Upper lobe of left lung (tissue), 6 donors: ENCODE data around the gene BET1L. TPM values are rescaled to one million over a fixed set of nuclear protein-coding genes. Genes with fewer than 3 reads are reported as not detected.

Source experiments
- ATAC-seq, 2 donors: fragments of 200-7000 bp; cut with Tn5 transposase; one replicate each; pipeline ENCODE4 v1.9.1; 2022; ENCODE audit warnings: mild to moderate bottlenecking in 2 of 2, moderate library complexity in 2 of 2; ENCODE audit not compliant: low FRiP score in 2 of 2
- DNase-seq, 2 donors: peaks; one replicate each; pipeline ENCODE4 v3.0.0-alpha.2; 2019 to 2020
- H3K27ac ChIP-seq, 4 donors: fragments of 200-600 bp; sonication (generic); one replicate each; pipeline ENCODE4 v1.5.1; 2016 to 2019
- H3K27me3 ChIP-seq, 4 donors: fragments of 200-600 bp; sonication (generic); one replicate each; pipeline ENCODE4 v1.5.1; 2017 to 2019
- H3K36me3 ChIP-seq, 4 donors: fragments of 200-600 bp; sonication (generic); one replicate each; pipeline ENCODE4 v1.5.1; 2016 to 2019
- H3K4me1 ChIP-seq, 4 donors: fragments of 200-600 bp; sonication (generic); one replicate each; pipeline ENCODE4 v1.5.1; 2018 to 2019
- H3K4me3 ChIP-seq, 4 donors: fragments of 200-600 bp; sonication (generic); one replicate each; pipeline ENCODE4 v1.5.1; 2017 to 2019; ENCODE audit warnings: mild to moderate bottlenecking in 2 of 4, moderate library complexity in 1 of 4
- H3K9me3 ChIP-seq, 4 donors: fragments of 200-600 bp; sonication (generic); one replicate each; pipeline ENCODE4 v1.5.1; 2018 to 2019
- EP300 ChIP-seq, 4 donors: sonication (generic); formaldehyde crosslinking; IDR thresholded peaks; one replicate each; pipeline ENCODE4 v1.5.1; 2017; ENCODE audit warnings: antibody characterized with exemption in 4 of 4, control low read depth in 2 of 4
- POLR2A ChIP-seq, 4 donors: fragments of 450-650 bp; IDR thresholded peaks; one replicate each; pipeline ENCODE4 v1.5.1; 2016 to 2017; ENCODE audit warnings: antibody characterized with exemption in 4 of 4, mild to moderate bottlenecking in 2 of 4
- POLR2AphosphoS5 ChIP-seq, 2 donors: sonication (generic); formaldehyde crosslinking; IDR thresholded peaks; one replicate each; pipeline ENCODE4 v1.5.1; 2017; ENCODE audit warnings: antibody characterized with exemption in 2 of 2
- WGBS, 2 donors: methylation state at CpG; one replicate each; pipeline ENCODE4 v1.1.5; 2017 to 2018; 5-methylcytosine and 5-hydroxymethylcytosine counted together
- total RNA-seq, 6 donors: library from RNA; depleted of rRNA in 4 of 6; stranded (reverse); fragments of >200 nt in 4 of 6; gene quantifications; one replicate each; pipeline versions ENCODE4 v1.1.0 to v1.2.1, GENCODE V29; 2016 to 2021
- TF ChIP-seq, protein P1 (sequence below), 6 experiments: fragments of 450-650 bp in 4 of 6; fragments of 200-600 bp in 2 of 6; sonication (generic) in 2 of 6; IDR thresholded peaks; one replicate each; pipeline ENCODE4 v1.5.1; 2016 to 2019; ENCODE audit warnings: antibody characterized with exemption in 6 of 6
- donor health status: DM: no; HTN: no; CAD: no; lungs with moderate emphysema.
- donor health status: DM: no; HTN: yes; CAD: no; lungs with severe emphysema.

The BET1L gene
- total RNA-seq, 6 donors from 2014 or later, result 24.3 to 70.1 (median 39.0) TPM

DNA sequence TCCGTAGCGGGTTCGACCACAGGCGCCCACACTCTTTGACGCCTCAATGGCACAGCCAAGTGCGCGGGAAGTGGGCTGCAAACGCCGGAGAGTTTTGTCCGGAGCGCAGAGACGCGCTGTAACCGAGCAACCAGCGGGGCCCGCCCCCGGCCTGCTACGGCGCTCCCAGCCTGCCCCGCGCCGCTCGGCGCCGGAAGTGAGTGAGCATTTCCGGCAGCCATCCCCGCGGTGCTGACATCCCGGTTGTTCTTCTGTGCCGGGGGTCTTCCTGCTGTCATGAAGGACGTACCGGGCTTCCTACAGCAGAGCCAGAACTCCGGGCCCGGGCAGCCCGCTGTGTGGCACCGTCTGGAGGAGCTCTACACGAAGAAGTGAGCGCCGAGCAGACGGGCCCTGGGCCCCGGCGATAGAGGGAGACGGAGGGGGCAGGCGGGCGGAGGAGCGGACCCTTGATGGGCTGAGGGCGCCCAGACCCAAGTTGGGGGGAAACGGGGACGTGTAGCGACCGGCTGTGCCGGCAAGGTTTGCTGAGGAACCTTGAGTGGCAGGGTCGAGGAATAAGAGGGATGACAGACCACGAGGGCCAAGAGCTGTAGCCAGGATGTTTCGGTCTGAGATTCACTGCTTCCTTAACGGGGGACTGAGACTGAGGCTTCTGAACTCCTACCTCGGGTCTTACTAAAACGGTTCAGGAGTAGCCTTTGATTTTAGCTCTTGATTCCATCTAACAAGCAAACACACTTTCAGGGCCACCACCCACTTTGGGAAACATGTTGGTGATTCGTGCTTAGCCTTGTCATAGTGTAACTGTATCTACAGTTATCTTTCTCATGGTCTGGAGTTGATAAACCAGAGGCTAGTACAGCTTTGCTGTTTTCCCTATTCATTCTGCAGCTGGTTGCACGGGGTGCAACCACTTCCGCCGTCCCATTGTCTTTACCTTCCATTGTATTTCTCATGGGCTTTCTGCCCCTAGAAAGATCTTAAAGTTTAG is 29.9 kb upstream of the BET1L start, which contains the start of gene PSMD13:
Gene PSMD13, plus strand, starts transcription at position 203 of the 994 bp plus-strand sequence. Its CDS starts 74 bp downstream, at position 277.
- WGBS, 2 donors, result 2 to 3% methylated on average over 28 to 51 of the region's 62 CpGs
- peaks cover 0 to 27% (median 8%) of the 10 kb centered on the region in 4 donors for H3K36me3 ChIP-seq
- H3K4me1 ChIP-seq, result peaks cover 21 to 31% (median 23%) of the 10 kb centered on the region in 4 donors
- peak within 1 kb of the TSS; percentile 92 to 97 (median 96) for H3K27ac ChIP-seq
- peak within 1 kb of the TSS; percentile 80 to 98 (median 89) for H3K4me3 ChIP-seq
- TF ChIP-seq, protein P1, sequence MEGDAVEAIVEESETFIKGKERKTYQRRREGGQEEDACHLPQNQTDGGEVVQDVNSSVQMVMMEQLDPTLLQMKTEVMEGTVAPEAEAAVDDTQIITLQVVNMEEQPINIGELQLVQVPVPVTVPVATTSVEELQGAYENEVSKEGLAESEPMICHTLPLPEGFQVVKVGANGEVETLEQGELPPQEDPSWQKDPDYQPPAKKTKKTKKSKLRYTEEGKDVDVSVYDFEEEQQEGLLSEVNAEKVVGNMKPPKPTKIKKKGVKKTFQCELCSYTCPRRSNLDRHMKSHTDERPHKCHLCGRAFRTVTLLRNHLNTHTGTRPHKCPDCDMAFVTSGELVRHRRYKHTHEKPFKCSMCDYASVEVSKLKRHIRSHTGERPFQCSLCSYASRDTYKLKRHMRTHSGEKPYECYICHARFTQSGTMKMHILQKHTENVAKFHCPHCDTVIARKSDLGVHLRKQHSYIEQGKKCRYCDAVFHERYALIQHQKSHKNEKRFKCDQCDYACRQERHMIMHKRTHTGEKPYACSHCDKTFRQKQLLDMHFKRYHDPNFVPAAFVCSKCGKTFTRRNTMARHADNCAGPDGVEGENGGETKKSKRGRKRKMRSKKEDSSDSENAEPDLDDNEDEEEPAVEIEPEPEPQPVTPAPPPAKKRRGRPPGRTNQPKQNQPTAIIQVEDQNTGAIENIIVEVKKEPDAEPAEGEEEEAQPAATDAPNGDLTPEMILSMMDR (IDR thresholded peaks at IDR 0.05), result peak in 2 of 6 experiments; percentile 22 to 29
- TF ChIP-seq EP300 (IDR thresholded peaks at IDR 0.05), result no peak
- peak in 3 of 4 donors; percentile 66 to 78 (median 75) for TF ChIP-seq POLR2A (IDR thresholded peaks at IDR 0.05)
- peak; percentile 86 to 87 for TF ChIP-seq POLR2AphosphoS5 (IDR thresholded peaks at IDR 0.05)
- peak; percentile 97 to 98 for ATAC-seq
- no peaks in the 10 kb centered on the region for H3K27me3 ChIP-seq
- DNase-seq, result peak; percentile 89 to 98
- H3K9me3 ChIP-seq, result no peaks in the 10 kb centered on the region

DNA sequence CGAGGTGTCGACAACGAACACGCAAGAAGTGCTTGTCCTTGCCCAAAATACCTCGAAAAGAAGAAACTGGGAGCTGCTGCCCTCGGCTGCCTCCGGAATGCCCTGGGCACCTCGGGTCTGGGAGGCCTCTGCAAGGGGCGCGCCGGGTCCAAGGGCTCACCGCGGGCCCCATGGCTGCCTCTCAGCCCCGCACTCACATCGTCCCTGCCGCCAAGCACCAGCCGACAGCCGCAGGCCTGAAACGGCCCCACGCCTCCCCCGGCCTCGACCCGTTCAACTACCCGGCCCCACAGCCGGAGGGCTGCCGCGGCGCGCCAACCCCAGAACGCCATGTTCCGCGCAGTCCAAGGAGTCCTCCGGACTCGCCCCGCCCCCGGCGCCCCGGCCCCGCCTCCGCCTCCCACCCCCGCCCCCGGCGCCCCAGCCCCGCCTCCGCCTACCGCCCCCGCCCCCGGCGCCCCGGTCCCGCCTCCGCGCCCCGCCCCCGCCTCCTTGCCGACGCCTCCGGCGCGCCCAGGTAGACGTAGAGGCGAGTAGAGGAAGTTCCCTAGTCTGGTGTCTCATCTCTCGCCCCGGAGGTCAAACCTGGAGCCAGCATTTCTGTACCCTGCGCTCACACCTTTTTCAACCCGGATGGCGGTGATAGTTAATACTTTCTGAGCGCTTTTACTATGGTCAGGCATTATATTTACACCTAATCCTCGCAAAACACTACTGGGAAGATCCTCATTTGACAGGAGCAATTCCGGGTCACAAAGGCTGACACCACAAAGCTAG is 29.0 kb upstream of the BET1L start, which contains the start of gene SIRT3:
Gene SIRT3, minus strand, starts transcription at position 346 of the 777 bp plus-strand sequence. Its CDS starts 14 bp downstream, at position 332.
- Histone ChIP-seq H3K36me3 (peaks cover 0 to 18% (median 5%) of the 10 kb centered on the region in 4 donors), H3K9me3 (no peaks in the 10 kb centered on the region), H3K27ac (peak within 1 kb of the TSS; percentile 92 to 97 (median 96)), H3K4me3 (peak within 1 kb of the TSS; percentile 80 to 98 (median 89)), H3K4me1 (peaks cover 21 to 31% (median 23%) of the 10 kb centered on the region in 4 donors), H3K27me3 (no peaks in the 10 kb centered on the region)
- ATAC-seq, result peak; percentile 94 to 96
- 0% methylated on average over 7 to 28 of the region's 70 CpGs for WGBS, 2 donors
- TF ChIP-seq, protein P1 (IDR thresholded peaks at IDR 0.05), result peak in 5 of 6 experiments; percentile 19 to 52 (median 27)
- TF ChIP-seq POLR2AphosphoS5 (IDR thresholded peaks at IDR 0.05) (peak; percentile 35 to 37), POLR2A (IDR thresholded peaks at IDR 0.05) (peak in 3 of 4 donors; percentile 23 to 69 (median 58)), EP300 (IDR thresholded peaks at IDR 0.05) (no peak)
- peak; percentile 89 to 97 for DNase-seq

DNA sequence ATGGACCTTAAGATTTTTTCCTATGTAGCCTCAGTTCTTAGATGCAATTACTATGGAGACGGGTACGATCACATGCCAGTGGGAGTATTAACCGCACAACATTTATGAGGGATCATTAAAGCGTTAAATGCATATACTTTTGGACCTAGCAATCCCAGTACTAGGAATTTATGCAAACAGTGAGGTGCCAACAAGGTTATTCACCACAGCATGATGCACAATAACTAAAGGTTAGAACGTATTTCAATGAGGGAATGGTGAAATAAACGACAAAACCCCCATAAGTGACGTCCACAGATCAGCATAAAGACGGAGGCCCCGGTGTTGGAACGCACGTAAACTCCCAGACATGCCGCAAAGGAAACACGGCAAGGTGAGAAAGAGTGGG is 28.4 kb upstream of the BET1L start:
- Histone ChIP-seq H3K9me3 (no peaks in the 10 kb centered on the region), H3K4me1 (peaks cover 21 to 31% (median 23%) of the 10 kb centered on the region in 4 donors), H3K4me3 (peak overlapping the region; percentile 80 to 98 (median 89)), H3K36me3 (peaks cover 0 to 12% (median 2%) of the 10 kb centered on the region in 4 donors), H3K27ac (peak overlapping the region; percentile 92 to 97 (median 96)), H3K27me3 (no peaks in the 10 kb centered on the region)
- TF ChIP-seq, protein P1 (IDR thresholded peaks at IDR 0.05), result no peak
- TF ChIP-seq EP300 (IDR thresholded peaks at IDR 0.05) (no peak), POLR2A (IDR thresholded peaks at IDR 0.05) (no peak), POLR2AphosphoS5 (IDR thresholded peaks at IDR 0.05) (no peak)
- WGBS, 2 donors, result 3 to 4% methylated on average over 13 of the region's 13 CpGs
- no peak for DNase-seq
- ATAC-seq, result no peak

DNA sequence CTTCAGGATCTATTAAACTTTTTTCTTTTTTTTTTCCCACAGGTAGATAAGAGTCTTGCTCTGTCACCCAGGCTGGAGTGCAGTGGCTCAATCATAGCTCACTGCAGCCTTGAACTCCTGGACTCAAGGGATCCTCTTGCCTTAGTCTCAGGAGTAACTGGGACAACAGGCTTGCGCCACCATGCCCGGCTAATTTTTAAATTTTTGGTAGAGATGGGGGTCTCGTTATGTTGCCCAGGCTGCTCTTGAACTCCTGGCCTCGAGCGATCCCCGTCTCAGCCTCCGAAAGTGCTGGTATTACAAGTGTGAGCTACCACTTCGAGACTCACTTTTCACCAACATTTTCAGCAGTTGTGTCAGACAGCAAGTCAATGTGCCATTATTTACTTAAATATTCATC is 28.0 kb upstream of the BET1L start:
- peaks cover 21 to 31% (median 23%) of the 10 kb centered on the region in 4 donors for H3K4me1 ChIP-seq
- TF ChIP-seq, protein P1 (IDR thresholded peaks at IDR 0.05), result no peak
- no peak for TF ChIP-seq EP300 (IDR thresholded peaks at IDR 0.05)
- no peak for TF ChIP-seq POLR2A (IDR thresholded peaks at IDR 0.05)
- no peak for TF ChIP-seq POLR2AphosphoS5 (IDR thresholded peaks at IDR 0.05)
- ATAC-seq, result no peak
- H3K36me3 ChIP-seq, result peaks cover 0 to 8% (median 2%) of the 10 kb centered on the region in 4 donors
- peak overlapping the region in 2 of 4 donors; percentile 92 to 97 for H3K27ac ChIP-seq
- H3K27me3 ChIP-seq, result no peaks in the 10 kb centered on the region
- 64 to 76% methylated on average over 8 of the region's 8 CpGs for WGBS, 2 donors
- no peaks in the 10 kb centered on the region for H3K9me3 ChIP-seq
- DNase-seq, result no peak
- peak overlapping the region; percentile 80 to 98 (median 89) for H3K4me3 ChIP-seq
